Prostate gland (tissue), 2 donors: ENCODE data around the gene PHEX. TPM values are rescaled to one million over a fixed set of nuclear protein-coding genes. Genes with fewer than 3 reads are reported as not detected.

ENCODE experiments used
- DNase-seq: peaks from one replicate; pipeline ENCODE4 v3.0.0-alpha.2; 2019; ENCODE audit warnings: low spot score
- H3K27ac ChIP-seq, 2 donors: fragments of 200-600 bp; sonication (generic); 2 replicates each; pipeline ENCODE4 v1.5.1; 2017 to 2019
- H3K27me3 ChIP-seq: fragments of 200-600 bp; sonication (generic); replicated peaks from 2 replicates; pipeline ENCODE4 v1.5.1; 2019; ENCODE audit not compliant: insufficient read depth
- H3K36me3 ChIP-seq, 2 donors: fragments of 200-600 bp; sonication (generic); 1 replicate in 1 of 2; 2 replicates in 1 of 2; pipeline versions ENCODE4 v1.5.1 to v1.8.1; 2017 to 2019
- H3K4me1 ChIP-seq: fragments of 200-600 bp; sonication (generic); replicated peaks from 2 replicates; pipeline ENCODE4 v1.5.1; 2019
- H3K4me3 ChIP-seq, 2 donors: fragments of 200-600 bp; sonication (generic); 2 replicates each; pipeline ENCODE4 v1.5.1; 2017 to 2019
- H3K9me3 ChIP-seq: fragments of 200-600 bp; sonication (generic); 2 replicates; pipeline ENCODE4 v1.5.1; 2017
- POLR2A ChIP-seq: fragments of 450-650 bp; IDR thresholded peaks from one replicate; pipeline ENCODE4 v1.6.1; 2016; ENCODE audit warnings: antibody characterized with exemption, mild to moderate bottlenecking
- POLR2AphosphoS5 ChIP-seq: sonication (generic); formaldehyde crosslinking; IDR thresholded peaks from one replicate; pipeline ENCODE4 v1.6.1; 2017; ENCODE audit warnings: antibody characterized with exemption
- WGBS: methylation state at CpG from one replicate; pipeline ENCODE4 v1.1.5; 2018; 5-methylcytosine and 5-hydroxymethylcytosine counted together
- intact Hi-C: fragments of 100-400 bp; cut with DNase I; formaldehyde crosslinking; loops from one replicate; pipeline ENCODE4 v1.14.2; 2022
- total RNA-seq, 2 donors: library from RNA; depleted of rRNA; stranded (reverse); fragments of >200 nt; gene quantifications; one replicate each; pipeline ENCODE4 v1.1.0, GENCODE V29; 2016
- TF ChIP-seq, protein P1 (sequence below), 4 experiments: fragments of 200-600 bp in 2 of 4; fragments of 450-650 bp in 2 of 4; sonication (generic) in 2 of 4; IDR thresholded peaks; 1 replicate in 3 of 4; 2 replicates in 1 of 4; pipeline ENCODE4 v1.5.1; 2016 to 2019; ENCODE audit warnings: antibody characterized with exemption in 4 of 4, mild to moderate bottlenecking in 2 of 4, moderate library complexity in 2 of 4

PHEX gene
- total RNA-seq, 2 donors from 2014 or later, result 0.34 to 0.82 TPM

DNA sequence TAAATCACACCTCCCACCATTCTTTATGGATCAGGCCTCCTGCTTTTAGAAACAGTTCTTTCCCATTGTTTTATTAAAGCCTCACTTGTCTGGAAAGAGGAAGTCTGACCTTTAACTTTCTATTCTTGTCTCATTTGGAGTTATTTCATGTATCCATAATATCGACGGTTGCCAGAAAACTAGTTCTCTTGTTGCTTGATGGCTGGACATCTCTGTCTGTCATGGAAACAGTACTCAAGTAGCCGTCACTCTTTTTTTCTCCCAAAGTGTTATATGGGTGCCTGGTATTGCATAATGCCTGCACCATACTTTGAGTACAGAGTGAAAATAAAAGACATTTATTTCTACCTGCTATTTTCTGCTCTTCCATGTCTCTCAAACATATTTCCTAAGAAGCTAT, 61.4 kb downstream of the PHEX start:
- Histone ChIP-seq H3K4me1 (no peaks in the 10 kb centered on the region), H3K27me3 (no peaks in the 10 kb centered on the region), H3K36me3 (no peaks in the 10 kb centered on the region), H3K4me3 (no peak overlapping the region), H3K9me3 (no peaks in the 10 kb centered on the region), H3K27ac (no peak overlapping the region)
- TF ChIP-seq POLR2A (no peak), POLR2AphosphoS5 (no peak)
- TF ChIP-seq, protein P1, sequence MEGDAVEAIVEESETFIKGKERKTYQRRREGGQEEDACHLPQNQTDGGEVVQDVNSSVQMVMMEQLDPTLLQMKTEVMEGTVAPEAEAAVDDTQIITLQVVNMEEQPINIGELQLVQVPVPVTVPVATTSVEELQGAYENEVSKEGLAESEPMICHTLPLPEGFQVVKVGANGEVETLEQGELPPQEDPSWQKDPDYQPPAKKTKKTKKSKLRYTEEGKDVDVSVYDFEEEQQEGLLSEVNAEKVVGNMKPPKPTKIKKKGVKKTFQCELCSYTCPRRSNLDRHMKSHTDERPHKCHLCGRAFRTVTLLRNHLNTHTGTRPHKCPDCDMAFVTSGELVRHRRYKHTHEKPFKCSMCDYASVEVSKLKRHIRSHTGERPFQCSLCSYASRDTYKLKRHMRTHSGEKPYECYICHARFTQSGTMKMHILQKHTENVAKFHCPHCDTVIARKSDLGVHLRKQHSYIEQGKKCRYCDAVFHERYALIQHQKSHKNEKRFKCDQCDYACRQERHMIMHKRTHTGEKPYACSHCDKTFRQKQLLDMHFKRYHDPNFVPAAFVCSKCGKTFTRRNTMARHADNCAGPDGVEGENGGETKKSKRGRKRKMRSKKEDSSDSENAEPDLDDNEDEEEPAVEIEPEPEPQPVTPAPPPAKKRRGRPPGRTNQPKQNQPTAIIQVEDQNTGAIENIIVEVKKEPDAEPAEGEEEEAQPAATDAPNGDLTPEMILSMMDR (IDR thresholded peaks at IDR 0.05), result no peak
- intact Hi-C loops, result no loop called here
- no peak for DNase-seq
- 55% methylated on average over 3 of the region's 3 CpGs for WGBS

DNA sequence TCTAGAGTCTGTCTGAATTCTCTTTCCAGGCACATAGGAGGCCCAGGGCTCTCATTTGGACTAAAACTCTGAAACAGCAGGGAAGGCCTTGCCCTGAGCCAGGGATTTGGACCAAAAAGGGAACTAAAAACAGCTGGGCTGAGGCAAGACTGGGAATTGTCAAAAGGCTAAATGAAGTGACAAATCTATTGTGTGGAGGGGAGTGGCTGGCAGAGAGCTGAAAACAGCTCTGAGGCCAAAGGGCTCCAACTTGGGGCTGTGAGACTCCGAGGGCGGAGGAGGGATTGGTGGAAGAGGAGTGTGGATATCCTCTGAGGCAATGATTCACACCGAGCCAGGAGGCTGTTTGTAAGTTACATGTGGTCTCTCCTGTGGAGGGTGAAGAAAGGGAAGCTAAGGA, 63.2 kb downstream of the PHEX start:
- no peaks in the 10 kb centered on the region for H3K36me3 ChIP-seq
- H3K4me3 ChIP-seq, result no peak overlapping the region
- H3K4me1 ChIP-seq, result no peaks in the 10 kb centered on the region
- no peaks in the 10 kb centered on the region for H3K27me3 ChIP-seq
- intact Hi-C loops, result no loop called here
- WGBS, result 63% methylated on average over 3 of the region's 3 CpGs
- H3K9me3 ChIP-seq, result no peaks in the 10 kb centered on the region
- no peak for DNase-seq
- no peak overlapping the region for H3K27ac ChIP-seq
- TF ChIP-seq POLR2AphosphoS5 (no peak), POLR2A (no peak)
- TF ChIP-seq, protein P1 (IDR thresholded peaks at IDR 0.05), result no peak

DNA sequence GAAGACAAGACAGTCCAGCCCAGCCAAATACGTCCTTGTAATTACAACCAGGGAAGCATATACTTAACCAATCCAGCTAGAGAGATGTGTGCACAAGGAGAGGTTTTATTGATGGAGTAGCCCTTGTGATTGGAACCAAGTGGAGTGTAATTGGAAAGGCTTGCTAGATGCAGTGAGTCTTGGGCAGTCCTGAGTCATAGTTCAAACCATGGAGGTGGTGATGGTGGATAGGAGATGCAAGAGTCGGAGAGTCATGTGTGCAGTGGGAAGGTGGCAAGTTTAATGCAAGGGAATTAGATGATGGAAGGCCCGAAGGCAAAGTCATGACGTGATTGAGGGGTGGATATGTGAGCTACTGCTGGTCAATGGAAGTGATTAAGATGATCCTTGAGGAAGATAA, 63.7 kb downstream of the PHEX start:
- Histone ChIP-seq H3K36me3 (no peaks in the 10 kb centered on the region), H3K27ac (no peak overlapping the region), H3K4me1 (no peaks in the 10 kb centered on the region), H3K9me3 (no peaks in the 10 kb centered on the region), H3K27me3 (no peaks in the 10 kb centered on the region), H3K4me3 (no peak overlapping the region)
- no peak for DNase-seq
- 93% methylated on average over 4 of the region's 4 CpGs for WGBS
- no peak for TF ChIP-seq POLR2AphosphoS5
- TF ChIP-seq, protein P1 (IDR thresholded peaks at IDR 0.05), result no peak
- no peak for TF ChIP-seq POLR2A
- intact Hi-C loops, result no loop called here

DNA sequence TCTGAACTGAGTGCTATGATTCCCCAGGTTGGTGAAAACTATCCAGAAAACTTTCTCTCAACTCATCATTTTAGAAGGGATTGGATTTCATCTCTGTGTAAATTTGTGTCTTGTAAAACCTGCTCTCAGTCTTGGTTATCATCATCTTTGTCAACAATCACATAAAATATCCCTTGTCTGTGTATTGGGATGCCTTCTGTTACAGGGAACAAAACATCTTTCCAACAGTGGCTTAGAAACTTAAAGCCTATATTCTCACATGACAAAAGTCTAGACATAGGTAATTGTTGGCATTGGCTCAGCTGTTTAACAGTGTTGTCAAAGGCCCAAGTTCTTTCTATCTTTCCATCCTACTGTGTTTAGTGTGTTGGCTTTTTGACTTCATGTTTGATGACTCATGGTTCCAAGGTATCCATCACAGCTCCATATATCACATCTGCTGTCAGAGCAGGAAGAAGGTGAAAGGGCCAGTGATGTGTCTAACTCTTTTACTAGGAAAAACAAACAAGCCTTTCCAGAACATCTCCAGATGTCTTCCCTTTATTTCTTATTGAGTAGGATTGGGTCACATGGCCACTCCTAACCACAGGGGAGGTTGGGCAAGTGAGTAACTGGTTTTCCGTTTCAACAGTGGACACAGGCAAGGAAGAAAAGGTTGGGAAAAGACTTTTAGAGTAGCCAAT, 65.0 kb downstream of the PHEX start:
- WGBS, result 73% methylated on average over 1 of the region's 1 CpG
- intact Hi-C loops, result no loop called here
- H3K4me1 ChIP-seq, result no peaks in the 10 kb centered on the region
- no peak overlapping the region for H3K27ac ChIP-seq
- H3K36me3 ChIP-seq, result no peaks in the 10 kb centered on the region
- H3K4me3 ChIP-seq, result no peak overlapping the region
- TF ChIP-seq, protein P1 (IDR thresholded peaks at IDR 0.05), result no peak
- TF ChIP-seq POLR2AphosphoS5, result no peak
- no peak for TF ChIP-seq POLR2A
- H3K27me3 ChIP-seq, result no peaks in the 10 kb centered on the region
- no peak for DNase-seq
- H3K9me3 ChIP-seq, result no peaks in the 10 kb centered on the region

DNA sequence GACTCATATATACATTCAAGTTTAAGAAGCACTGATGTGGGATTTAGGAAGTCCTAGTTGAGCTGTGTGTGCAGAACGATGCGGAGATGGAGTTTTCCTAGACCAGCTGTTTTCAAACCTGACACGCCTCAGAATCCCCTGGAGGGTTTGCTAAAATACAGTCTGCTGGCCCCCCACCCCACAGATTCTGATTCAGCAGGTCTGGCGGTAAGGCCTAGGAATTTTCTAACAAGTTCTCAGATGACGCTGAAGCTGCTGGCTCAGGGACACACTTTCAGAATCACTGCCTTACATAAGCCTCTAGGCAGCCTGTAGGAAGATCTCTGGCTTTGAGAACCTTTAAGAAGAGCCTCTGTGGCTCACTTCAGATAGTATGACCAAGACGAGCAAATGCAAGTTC, 73.1 kb downstream of the PHEX start:
- no peaks in the 10 kb centered on the region for H3K4me1 ChIP-seq
- intact Hi-C loops, result no loop called here
- H3K27me3 ChIP-seq, result no peaks in the 10 kb centered on the region
- H3K27ac ChIP-seq, result no peak overlapping the region
- TF ChIP-seq, protein P1 (IDR thresholded peaks at IDR 0.05), result no peak
- TF ChIP-seq POLR2A (no peak), POLR2AphosphoS5 (no peak)
- 68% methylated on average over 6 of the region's 6 CpGs for WGBS
- no peaks in the 10 kb centered on the region for H3K9me3 ChIP-seq
- no peak for DNase-seq
- no peaks in the 10 kb centered on the region for H3K36me3 ChIP-seq
- H3K4me3 ChIP-seq, result no peak overlapping the region
